Measurements from ENCODE around the gene MZT2A. TPM values are rescaled to one million over a fixed set of nuclear protein-coding genes. Genes with fewer than 3 reads are reported as not detected.
"Not testable (repeated sequence)": the region's sequence is repeated elsewhere in the genome, so short reads cannot be mapped to it uniquely, and the experiment has no call there.

Gene MZT2A
- total and polyA plus RNA-seq, 5 experiments from 2014 or later, result 95.6 to 156 (median 103) TPM

- H3K27me3 Mint-ChIP-seq, result peaks cover 2 to 23% (median 9%) of the 10 kb centered on the region in 5 donors
- H3K9me3 Mint-ChIP-seq, POLR2A ChIA-PET: not testable (repeated sequence)
Measured at GRCh38 chr2:131447981-131448380, 44.2 kb downstream of the MZT2A start.

GRCh38 chr2:131445896-131446295 lies 46.3 kb downstream of the MZT2A start:
- POLR2A ChIA-PET, result no interaction called here
- ATAC-seq (no peak), DNase-seq (no peak)
- peaks cover 4 to 26% (median 15%) of the 10 kb centered on the region in 5 donors for H3K27me3 Mint-ChIP-seq
- H3K9me3 Mint-ChIP-seq, result no peaks in the 10 kb centered on the region
- no peak overlapping the region for H3K4me3 Mint-ChIP-seq
- H3K36me3 Mint-ChIP-seq, result no peaks in the 10 kb centered on the region
- no peaks in the 10 kb centered on the region for H3K4me1 Mint-ChIP-seq
- H3K27ac Mint-ChIP-seq, result no peak overlapping the region

More at GRCh38 chr2:131447981-131448380, 44.2 kb downstream of the MZT2A start:
- H3K4me3 Mint-ChIP-seq, DNase-seq, H3K36me3 Mint-ChIP-seq, H3K4me1 Mint-ChIP-seq, H3K27ac Mint-ChIP-seq, ATAC-seq: not testable (repeated sequence)

GRCh38 chr2:131445515-131445797 lies 46.7 kb downstream of the MZT2A start:
- H3K4me1 Mint-ChIP-seq, H3K4me3 Mint-ChIP-seq, ATAC-seq, H3K36me3 Mint-ChIP-seq, H3K9me3 Mint-ChIP-seq, DNase-seq, H3K27ac Mint-ChIP-seq, POLR2A ChIA-PET: not testable (repeated sequence)
- peaks cover 7 to 31% (median 20%) of the 10 kb centered on the region in 5 donors for H3K27me3 Mint-ChIP-seq

GRCh38 chr2:131444736-131445514 lies 47.3 kb downstream of the MZT2A start:
- H3K4me1 Mint-ChIP-seq, H3K27ac Mint-ChIP-seq, H3K9me3 Mint-ChIP-seq, DNase-seq, H3K36me3 Mint-ChIP-seq, ATAC-seq, POLR2A ChIA-PET, H3K4me3 Mint-ChIP-seq: not testable (repeated sequence)
- H3K27me3 Mint-ChIP-seq, result peaks cover 7 to 30% (median 19%) of the 10 kb centered on the region in 5 donors

GRCh38 chr2:131440742-131441468 lies 51.3 kb downstream of the MZT2A start:
- ATAC-seq, POLR2A ChIA-PET, H3K4me3 Mint-ChIP-seq, DNase-seq, H3K9me3 Mint-ChIP-seq, H3K36me3 Mint-ChIP-seq, H3K27ac Mint-ChIP-seq, H3K4me1 Mint-ChIP-seq: not testable (repeated sequence)
- peaks cover 6 to 25% (median 14%) of the 10 kb centered on the region in 5 donors for H3K27me3 Mint-ChIP-seq

Small RNAs within 50 kb of the gene (microRNA-seq; reads per million reads assigned to microRNA genes)
- not detected for gene MIR4784 (ENCODE audit: borderline microRNAs expressed)

Other genes starting within 250 kb of the MZT2A start
- not detected for gene RAB6D, start 128.2 kb downstream of the MZT2A start, total RNA-seq
- gene RAB6D, start 128.2 kb downstream of the MZT2A start, polyA plus RNA-seq, result not detected
- not detected for gene TUBA3D, start 16.3 kb downstream of the MZT2A start, total RNA-seq
- not detected for gene TUBA3D, start 16.3 kb downstream of the MZT2A start, polyA plus RNA-seq
- under 1 TPM; 0.44 to 0.49 TPM for gene CCDC74A, start 35.5 kb upstream of the MZT2A start, total RNA-seq
- gene CCDC74A, start 35.5 kb upstream of the MZT2A start, polyA plus RNA-seq, result under 1 TPM in 1 of 3 donors, not detected in 2; 0.53 TPM

Measured in naive thymus-derived CD8-positive, alpha-beta T cell (primary cell).